ENCODE data around the gene OR8D1. TPM values are rescaled to one million over a fixed set of nuclear protein-coding genes. Genes with fewer than 3 reads are reported as not detected.
A peak's percentile ranks its signal among the peaks of the same experiment; 100 is the strongest.

Gene OR8D1
- total and polyA plus RNA-seq, 2 donors (not counting 3 experiments of a cell fraction or from before 2014, with no cell fraction given): not detected

- TF ChIP-seq JUN (IDR thresholded peaks at IDR 0.05; ENCODE audit: borderline replicate concordance, insufficient read depth, insufficient read length, low read depth) (peak; percentile 7), MYC (IDR thresholded peaks at IDR 0.05; ENCODE audit: low read depth, low read length) (no peak), GATA2 (IDR thresholded peaks at IDR 0.05; ENCODE audit: insufficient read depth, insufficient read length, low read depth, low read length) (no peak), FOS (IDR thresholded peaks at IDR 0.05; ENCODE audit: borderline replicate concordance, insufficient read depth, low read length) (peak; percentile 42), EZH2 (IDR thresholded peaks at IDR 0.05; ENCODE audit: borderline replicate concordance, low read depth, low read length, severe bottlenecking) (no peak), MAX (IDR thresholded peaks at IDR 0.05; ENCODE audit: insufficient read depth, insufficient read length) (no peak)
- intact Hi-C loops (cut with micrococcal nuclease): no loop called here
Measured at GRCh38 chr11:124301548-124301947, 12.2 kb downstream of the OR8D1 start.

GRCh38 chr11:124297921-124298320 is 15.8 kb downstream of the OR8D1 start:
- H3K79me2 ChIP-seq (ENCODE audit: control insufficient read depth, insufficient read depth, low read length): no peaks in the 10 kb centered on the region
- no peak overlapping the region for H3K9ac ChIP-seq (replicated peaks; ENCODE audit: extremely low read depth, insufficient read depth, low read length)
- DNase-seq (ENCODE audit: low read depth, low spot score): no peak
- dilution Hi-C loops (cut with MboI; ENCODE audit: extremely low pct_ligation_motif_present, low sequenced_read_pairs): no loop called here
- peaks cover 0 to 2% of the 10 kb centered on the region in 2 experiments for H3K27me3 ChIP-seq (ENCODE audit: control insufficient read depth in 2 of 2, insufficient read depth in 2 of 2, low read length in 2 of 2)
- no peaks in the 10 kb centered on the region for H3K9me1 ChIP-seq (replicated peaks; ENCODE audit: control insufficient read depth, extremely low read depth, insufficient read depth, low read length)
- no peak for TF ChIP-seq POLR2AphosphoS5 (IDR thresholded peaks at IDR 0.05; ENCODE audit: insufficient read depth, low read depth, low read length)
- no peak for TF ChIP-seq MYC (IDR thresholded peaks at IDR 0.05; ENCODE audit: low read depth, low read length)
- TF ChIP-seq MAX (IDR thresholded peaks at IDR 0.05; ENCODE audit: insufficient read depth, insufficient read length): no peak
- no peak for TF ChIP-seq POLR2A (IDR thresholded peaks at IDR 0.05; ENCODE audit: low read depth, low read length)
- TF ChIP-seq GATA2 (IDR thresholded peaks at IDR 0.05; ENCODE audit: insufficient read depth, insufficient read length, low read depth, low read length): no peak
- no peak for TF ChIP-seq JUN (IDR thresholded peaks at IDR 0.05; ENCODE audit: borderline replicate concordance, insufficient read depth, insufficient read length, low read depth)
- no peak for TF ChIP-seq CTCF (IDR thresholded peaks at IDR 0.05; ENCODE audit: extremely low read depth in 1 of 2, insufficient read depth in 1 of 2, low read depth in 1 of 2, low read length in 2 of 2)
- TF ChIP-seq EZH2 (IDR thresholded peaks at IDR 0.05; ENCODE audit: borderline replicate concordance, low read depth, low read length, severe bottlenecking): no peak
- TF ChIP-seq FOS (IDR thresholded peaks at IDR 0.05; ENCODE audit: borderline replicate concordance, insufficient read depth, low read length): no peak
- H3K4me2 ChIP-seq (ENCODE audit: insufficient read depth, low read length): no peak overlapping the region
- no peaks in the 10 kb centered on the region for H4K20me1 ChIP-seq (replicated peaks; ENCODE audit: control insufficient read depth, extremely low read depth, insufficient read depth, low read length)
- H3K36me3 ChIP-seq (ENCODE audit: control insufficient read depth in 2 of 2, extremely low read depth in 1 of 2, insufficient read depth in 2 of 2, low read length in 2 of 2): no peaks in the 10 kb centered on the region
- intact Hi-C loops (cut with micrococcal nuclease): no loop called here
- no peaks in the 10 kb centered on the region for H3K4me1 ChIP-seq (ENCODE audit: control insufficient read depth, extremely low read depth, insufficient read depth, low read length)
- ChIA-PET CTCF (interaction anchor here (1.2 kb wide), 1 partner anchor 17 kb away, joined by 4 read pairs; no protein-coding TSS in a partner anchor), POLR2A (no interaction called here)
- FAIRE-seq: no peak
- no TSS peak for BruUV-seq (replicated peaks)
- H2AFZ ChIP-seq (ENCODE audit: low read depth, low read length): no peak overlapping the region
- H3K9me3 ChIP-seq (replicated peaks; ENCODE audit: control insufficient read depth, insufficient read depth, low read length): no peaks in the 10 kb centered on the region
- no peak overlapping the region for H3K4me3 ChIP-seq (replicated peaks in 1 of 3; ENCODE audit: insufficient read depth in 1 of 3, low read depth in 1 of 3, low read length in 3 of 3)
- H3K27ac ChIP-seq (ENCODE audit: insufficient read depth, low read depth, low read length): no peak overlapping the region

More at GRCh38 chr11:124301548-124301947, 12.2 kb downstream of the OR8D1 start:
- Histone ChIP-seq H3K4me3 (replicated peaks in 1 of 3; ENCODE audit: insufficient read depth in 1 of 3, low read depth in 1 of 3, low read length in 3 of 3) (no peak overlapping the region), H3K4me2 (ENCODE audit: insufficient read depth, low read length) (no peak overlapping the region), H3K27ac (ENCODE audit: insufficient read depth, low read depth, low read length) (no peak overlapping the region), H3K27me3 (ENCODE audit: control insufficient read depth in 2 of 2, insufficient read depth in 2 of 2, low read length in 2 of 2) (peaks cover 0 to 2% of the 10 kb centered on the region in 2 experiments), H3K36me3 (ENCODE audit: control insufficient read depth in 2 of 2, extremely low read depth in 1 of 2, insufficient read depth in 2 of 2, low read length in 2 of 2) (no peaks in the 10 kb centered on the region), H3K9ac (replicated peaks; ENCODE audit: extremely low read depth, insufficient read depth, low read length) (no peak overlapping the region), H3K4me1 (ENCODE audit: control insufficient read depth, extremely low read depth, insufficient read depth, low read length) (no peaks in the 10 kb centered on the region), H3K79me2 (ENCODE audit: control insufficient read depth, insufficient read depth, low read length) (no peaks in the 10 kb centered on the region), H3K9me3 (replicated peaks; ENCODE audit: control insufficient read depth, insufficient read depth, low read length) (no peaks in the 10 kb centered on the region), H4K20me1 (replicated peaks; ENCODE audit: control insufficient read depth, extremely low read depth, insufficient read depth, low read length) (no peaks in the 10 kb centered on the region), H3K9me1 (replicated peaks; ENCODE audit: control insufficient read depth, extremely low read depth, insufficient read depth, low read length) (no peaks in the 10 kb centered on the region), H2AFZ (ENCODE audit: low read depth, low read length) (no peak overlapping the region)
- POLR2A ChIA-PET: no interaction called here
- CTCF ChIA-PET: interaction anchor here (1.0 to 1.5 kb wide), 2 partner anchors 9 to 230 kb away, joined by 3 to 5 read pairs; no protein-coding TSS in a partner anchor
- FAIRE-seq (no peak), DNase-seq (ENCODE audit: low read depth, low spot score) (peak; percentile 32)
- no TSS peak for BruUV-seq (replicated peaks)
- dilution Hi-C loops (cut with MboI; ENCODE audit: extremely low pct_ligation_motif_present, low sequenced_read_pairs): no loop called here
